A549 (cell line): ENCODE measurements around the gene GLRX3. TPM values are rescaled to one million over a fixed set of nuclear protein-coding genes. Genes with fewer than 3 reads are reported as not detected.

ENCODE experiments used
- ATAC-seq, 2 experiments: fragments of 200-7000 bp in 1 of 2; fragments of >200 bp in 1 of 2; cut with Nextera tagmentation in 1 of 2; cut with Tn5 transposase in 1 of 2; 3 replicates each; pipeline versions ENCODE4 v1.8.0 to v1.9.1; 2018 to 2020; ENCODE audit warnings: mild to moderate bottlenecking in 1 of 2, moderate library complexity in 1 of 2
- CTCF ChIA-PET: fragments of 300-600 bp; sonication (Branson Sonifier 250); formaldehyde crosslinking; extraction: SDS; loops from one replicate; lab custom pipeline; 2021; ENCODE audit warnings: antibody characterized with exemption, inconsistent platforms; lab: Yijun Ruan, JAX
- POLR2A ChIA-PET: fragments of 350-600 bp; formaldehyde crosslinking; extraction: SDS; loops from one replicate; lab custom pipeline; 2021; ENCODE audit warnings: antibody characterized with exemption, inconsistent platforms; lab: Yijun Ruan, JAX
- DNase-seq, 2 experiments: peaks; one replicate each; pipeline versions ENCODE4 v3.0.0 to v3.0.0-alpha.2; 2011 to 2016; ENCODE audit warnings: low read depth in 1 of 2, low spot score in 1 of 2
- FAIRE-seq: peaks from 2 replicates; lab custom pipeline; 2011; peaks lifted over from hg19 to GRCh38; lab: Jason Lieb, UNC
- H3K27ac ChIP-seq, 2 experiments: fragments of >200 bp; sonication (Bioruptor Twin); formaldehyde crosslinking; 3 replicates each; pipeline ENCODE4 v1.5.1; 2016 to 2017
- H3K4me1 ChIP-seq: fragments of >200 bp; sonication (Bioruptor Twin); formaldehyde crosslinking; 3 replicates; pipeline ENCODE4 v1.6.1; 2016
- H3K4me2 ChIP-seq: fragments of >200 bp; sonication (Bioruptor Twin); formaldehyde crosslinking; 3 replicates; pipeline ENCODE4 v1.6.1; 2016
- H3K4me3 ChIP-seq: fragments of >200 bp; sonication (Bioruptor Twin); formaldehyde crosslinking; 3 replicates; pipeline ENCODE4 v1.5.1; 2016
- H3K9me3 ChIP-seq: fragments of >200 bp; sonication (Bioruptor Twin); formaldehyde crosslinking; 3 replicates; pipeline ENCODE4 v1.6.1; 2016
- BHLHE40 ChIP-seq: IDR thresholded peaks from 2 replicates; pipeline ENCODE4 v1.6.1; 2012; ENCODE audit warnings: low read depth, low read length, inconsistent platforms
- CBX2 ChIP-seq: fragments of 200-600 bp; sonication (generic); IDR thresholded peaks from 2 replicates; pipeline ENCODE4 v1.6.1; 2016; ENCODE audit warnings: low read depth, mild to moderate bottlenecking, borderline replicate concordance
- CBX8 ChIP-seq: fragments of 200-600 bp; sonication (generic); IDR thresholded peaks from 2 replicates; pipeline ENCODE4 v1.6.1; 2016
- CEBPB ChIP-seq, 2 experiments: fragments of >200 bp in 1 of 2; sonication (Bioruptor Twin) in 1 of 2; formaldehyde crosslinking in 1 of 2; IDR thresholded peaks; 2 replicates each; pipeline ENCODE4 v1.6.1; 2012 to 2016
- EHF ChIP-seq: fragments of 250-450 bp; sonication (Bioruptor Pico); IDR thresholded peaks from 2 replicates; pipeline ENCODE4 v1.5.0; 2020; ENCODE audit warnings: mild to moderate bottlenecking
- EHMT2 ChIP-seq: fragments of 200-600 bp; sonication (generic); IDR thresholded peaks from 2 replicates; pipeline ENCODE4 v1.6.1; 2016; ENCODE audit warnings: antibody characterized with exemption, low read depth, mild to moderate bottlenecking, moderate library complexity
- EP300 ChIP-seq, 2 experiments: fragments of >200 bp; sonication (Bioruptor Twin); formaldehyde crosslinking; IDR thresholded peaks; 2 replicates in 1 of 2; 3 replicates in 1 of 2; pipeline ENCODE4 v1.6.1; 2016 to 2017
- FOSB ChIP-seq: fragments of 250-450 bp; sonication (Bioruptor Pico); IDR thresholded peaks from 2 replicates; pipeline ENCODE4 v1.5.0; 2020; ENCODE audit warnings: mild to moderate bottlenecking, moderate library complexity
- FOSL2 ChIP-seq, 2 experiments: fragments of 450-650 bp in 1 of 2; fragments of >200 bp in 1 of 2; sonication (Bioruptor Twin) in 1 of 2; formaldehyde crosslinking; IDR thresholded peaks; 2 replicates each; pipeline versions ENCODE4 v1.5.0 to v1.6.1; 2016 to 2020; ENCODE audit warnings: mild to moderate bottlenecking in 1 of 2, moderate library complexity in 1 of 2
- GATA3 ChIP-seq: IDR thresholded peaks from 2 replicates; pipeline ENCODE4 v1.6.1; 2012; ENCODE audit warnings: borderline replicate concordance
- HEYL ChIP-seq: fragments of 250-450 bp; sonication (Bioruptor Pico); IDR thresholded peaks from 2 replicates; pipeline ENCODE4 v1.8.0; 2021; ENCODE audit warnings: mild to moderate bottlenecking, moderate library complexity
- JUN ChIP-seq, 2 experiments: fragments of >200 bp; sonication (Bioruptor Twin); formaldehyde crosslinking; IDR thresholded peaks; 2 replicates in 1 of 2; 3 replicates in 1 of 2; pipeline ENCODE4 v1.6.1; 2016 to 2017
- KDM5A ChIP-seq: fragments of 200-600 bp; sonication (generic); IDR thresholded peaks from 2 replicates; pipeline ENCODE4 v1.6.1; 2016; ENCODE audit warnings: antibody characterized with exemption, mild to moderate bottlenecking
- MAFK ChIP-seq: fragments of 450-650 bp; IDR thresholded peaks from 2 replicates; pipeline ENCODE4 v1.6.1; 2014; ENCODE audit not compliant: partially characterized antibody
- MAZ ChIP-seq: fragments of 150-350 bp; IDR thresholded peaks from 2 replicates; pipeline ENCODE4 v1.6.1; 2014; ENCODE audit warnings: antibody characterized with exemption, low read depth, low read length, borderline replicate concordance
- PHF8 ChIP-seq: fragments of 200-600 bp; sonication (generic); IDR thresholded peaks from 2 replicates; pipeline ENCODE4 v1.6.1; 2016; ENCODE audit warnings: low read depth, mild to moderate bottlenecking, antibody characterized with exemption, moderate library complexity, borderline replicate concordance
- POLR2AphosphoS2 ChIP-seq: conservative IDR thresholded peaks from 2 replicates; pipeline ENCODE4 v1.6.1; 2012; ENCODE audit warnings: low read length, improper control_type of control experiment, inconsistent platforms
- RCOR1 ChIP-seq: fragments of 150-350 bp; IDR thresholded peaks from 2 replicates; pipeline ENCODE4 v1.6.1; 2014; ENCODE audit warnings: antibody characterized with exemption, low read length, low read depth
- SMC3 ChIP-seq: fragments of >200 bp; sonication (Bioruptor Twin); formaldehyde crosslinking; IDR thresholded peaks from 3 replicates; pipeline ENCODE4 v1.6.1; 2018; ENCODE audit warnings: inconsistent platforms
- ZFP36 ChIP-seq: fragments of 450-650 bp; IDR thresholded peaks from 2 replicates; pipeline ENCODE4 v1.6.1; 2014; ENCODE audit warnings: borderline replicate concordance; ENCODE audit not compliant: partially characterized antibody
- WGBS: methylation state at CpG from one replicate; pipeline ENCODE4 v1.1.6; 2017; ENCODE audit errors: missing lambda C conversion rate; 5-methylcytosine and 5-hydroxymethylcytosine counted together
- polyA plus RNA-seq, 4 experiments: library from polyadenylated mRNA; depleted of rRNA in 3 of 4; stranded (reverse); fragments of >200 nt; fragmentation: RNase III in 1 of 4; extraction: RNeasy Plus Mini Kit Qiagen cat#74134 plus additional on column Dnase treatment in 1 of 4; gene quantifications; 2 replicates in 3 of 4; 3 replicates in 1 of 4; pipeline ENCODE4 v1.2.3, GENCODE V29; 2011 to 2017
- TF ChIP-seq, protein P1 (sequence below): fragments of >200 bp; sonication (Bioruptor Twin); formaldehyde crosslinking; IDR thresholded peaks from 3 replicates; pipeline ENCODE4 v1.6.1; 2016
- TF ChIP-seq, protein P2 (sequence below): IDR thresholded peaks from 2 replicates; pipeline ENCODE4 v1.6.1; 2012
- TF ChIP-seq, protein P3 (sequence below): fragments of 450-650 bp; IDR thresholded peaks from 2 replicates; pipeline ENCODE4 v1.6.1; 2014; ENCODE audit warnings: antibody characterized with exemption
- TF ChIP-seq, protein P4 (sequence below): fragments of 200-600 bp; sonication (generic); IDR thresholded peaks from 2 replicates; pipeline ENCODE4 v1.6.1; 2016; ENCODE audit warnings: antibody characterized with exemption, mild to moderate bottlenecking, moderate library complexity
- TF ChIP-seq, protein P5 (sequence below): fragments of >200 bp; sonication (Bioruptor Twin); formaldehyde crosslinking; IDR thresholded peaks from 3 replicates; pipeline ENCODE4 v1.5.1; 2016

The GLRX3 gene
- polyA plus RNA-seq, 2 of the 4 experiments (the other 2 are of a cell fraction) = 153 to 219 TPM

DNA sequence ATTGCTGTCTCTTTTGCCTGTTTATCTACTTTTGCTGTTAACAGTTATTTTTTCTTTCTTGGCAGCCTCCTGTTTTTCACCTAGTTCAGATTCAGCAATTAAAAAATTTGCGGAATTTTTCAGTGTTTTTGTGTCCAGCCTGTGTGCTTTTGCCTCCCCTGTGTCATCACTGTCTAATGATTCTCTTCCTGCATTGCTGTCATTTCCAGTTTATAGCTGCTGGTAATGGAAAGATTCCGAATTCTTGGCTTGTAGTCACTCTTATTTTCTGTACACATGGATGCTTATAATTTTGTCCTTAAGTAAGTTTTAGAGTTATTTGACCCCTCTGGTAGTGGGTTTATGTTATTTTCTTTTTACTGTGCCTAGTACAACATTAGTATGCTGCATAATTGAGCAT is 25.1 kb downstream of the GLRX3 start:
- ATAC-seq = no peak
- Histone ChIP-seq H3K4me3 (no peak overlapping the region), H3K27ac (no peak overlapping the region), H3K9me3 (no peaks in the 10 kb centered on the region), H3K4me2 (no peak overlapping the region), H3K4me1 (peaks cover 4% of the 10 kb centered on the region; the same call in 1 of the 3 replicates)
- 88% methylated on average over 2 of the region's 2 CpGs for WGBS
- no peak for DNase-seq
- ChIA-PET CTCF (interaction anchor here (0.6 kb wide), 1 partner anchor 20 kb away, joined by 3 read pairs; no protein-coding TSS in a partner anchor), POLR2A (interaction anchor here (2.3 kb wide), 1 partner anchor 51 kb away, joined by 6 read pairs; the partner anchor contains the start of gene C10orf143)
- no peak for TF ChIP-seq FOSB (CRISPR knock-in tag)
- no peak for TF ChIP-seq EHF (CRISPR knock-in tag)
- TF ChIP-seq JUN (IDR thresholded peaks at IDR 0.05) = no peak
- TF ChIP-seq CEBPB (IDR thresholded peaks at IDR 0.05) = no peak
- TF ChIP-seq MAZ = no peak
- TF ChIP-seq FOSL2 (IDR thresholded peaks at IDR 0.05) = no peak
- no peak for TF ChIP-seq FOSL2 (CRISPR knock-in tag; IDR thresholded peaks at IDR 0.05)
- TF ChIP-seq, protein P1, sequence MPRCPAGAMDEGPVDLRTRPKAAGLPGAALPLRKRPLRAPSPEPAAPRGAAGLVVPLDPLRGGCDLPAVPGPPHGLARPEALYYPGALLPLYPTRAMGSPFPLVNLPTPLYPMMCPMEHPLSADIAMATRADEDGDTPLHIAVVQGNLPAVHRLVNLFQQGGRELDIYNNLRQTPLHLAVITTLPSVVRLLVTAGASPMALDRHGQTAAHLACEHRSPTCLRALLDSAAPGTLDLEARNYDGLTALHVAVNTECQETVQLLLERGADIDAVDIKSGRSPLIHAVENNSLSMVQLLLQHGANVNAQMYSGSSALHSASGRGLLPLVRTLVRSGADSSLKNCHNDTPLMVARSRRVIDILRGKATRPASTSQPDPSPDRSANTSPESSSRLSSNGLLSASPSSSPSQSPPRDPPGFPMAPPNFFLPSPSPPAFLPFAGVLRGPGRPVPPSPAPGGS = no peak
- TF ChIP-seq CBX8 = no peak
- TF ChIP-seq RCOR1 = no peak
- no peak for TF ChIP-seq MAFK
- TF ChIP-seq SMC3 = no peak
- TF ChIP-seq EHMT2 = no peak
- TF ChIP-seq, protein P2, sequence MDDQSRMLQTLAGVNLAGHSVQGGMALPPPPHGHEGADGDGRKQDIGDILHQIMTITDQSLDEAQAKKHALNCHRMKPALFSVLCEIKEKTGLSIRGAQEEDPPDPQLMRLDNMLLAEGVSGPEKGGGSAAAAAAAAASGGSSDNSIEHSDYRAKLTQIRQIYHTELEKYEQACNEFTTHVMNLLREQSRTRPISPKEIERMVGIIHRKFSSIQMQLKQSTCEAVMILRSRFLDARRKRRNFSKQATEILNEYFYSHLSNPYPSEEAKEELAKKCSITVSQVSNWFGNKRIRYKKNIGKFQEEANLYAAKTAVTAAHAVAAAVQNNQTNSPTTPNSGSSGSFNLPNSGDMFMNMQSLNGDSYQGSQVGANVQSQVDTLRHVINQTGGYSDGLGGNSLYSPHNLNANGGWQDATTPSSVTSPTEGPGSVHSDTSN = no peak
- TF ChIP-seq POLR2AphosphoS2 = no peak
- TF ChIP-seq BHLHE40 = no peak
- TF ChIP-seq, protein P3, sequence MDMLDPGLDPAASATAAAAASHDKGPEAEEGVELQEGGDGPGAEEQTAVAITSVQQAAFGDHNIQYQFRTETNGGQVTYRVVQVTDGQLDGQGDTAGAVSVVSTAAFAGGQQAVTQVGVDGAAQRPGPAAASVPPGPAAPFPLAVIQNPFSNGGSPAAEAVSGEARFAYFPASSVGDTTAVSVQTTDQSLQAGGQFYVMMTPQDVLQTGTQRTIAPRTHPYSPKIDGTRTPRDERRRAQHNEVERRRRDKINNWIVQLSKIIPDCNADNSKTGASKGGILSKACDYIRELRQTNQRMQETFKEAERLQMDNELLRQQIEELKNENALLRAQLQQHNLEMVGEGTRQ = no peak
- TF ChIP-seq HEYL = no peak
- TF ChIP-seq EP300 (IDR thresholded peaks at IDR 0.05) = no peak
- TF ChIP-seq GATA3 = no peak
- no peak for FAIRE-seq

DNA sequence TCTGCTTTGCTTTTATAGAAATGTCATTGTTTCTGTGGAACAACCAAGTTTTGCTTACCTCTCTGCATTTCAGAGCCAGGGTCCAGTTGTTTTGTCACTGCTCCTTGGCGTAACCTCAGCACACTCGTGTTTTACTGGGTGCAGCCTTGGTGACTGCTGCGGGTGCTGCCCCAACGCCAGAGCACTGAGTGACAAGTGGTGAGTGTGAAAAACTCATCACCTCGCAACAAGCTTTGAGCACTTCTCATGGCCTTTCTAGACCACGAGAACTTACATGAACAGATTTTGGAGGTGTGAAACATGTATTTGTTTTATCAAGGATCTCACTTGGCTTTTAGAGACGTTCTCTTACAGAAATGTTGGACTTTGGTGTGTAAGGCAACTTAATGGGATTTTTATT is 31.0 kb downstream of the GLRX3 start:
- no peak overlapping the region for H3K4me3 ChIP-seq
- H3K27ac ChIP-seq = no peak overlapping the region
- ChIA-PET POLR2A (no interaction called here), CTCF (interaction anchor here (1.0 to 3.0 kb wide), 3 partner anchors 9 to 22 kb away, joined by 3 to 11 read pairs (median 3); no protein-coding TSS in a partner anchor)
- H3K4me2 ChIP-seq = no peak overlapping the region
- FAIRE-seq (no peak), ATAC-seq (no peak), DNase-seq (no peak)
- TF ChIP-seq ZFP36 = no peak
- TF ChIP-seq MAZ = no peak
- TF ChIP-seq SMC3 = no peak
- no peak for TF ChIP-seq CBX8
- no peak for TF ChIP-seq KDM5A
- TF ChIP-seq, protein P4, sequence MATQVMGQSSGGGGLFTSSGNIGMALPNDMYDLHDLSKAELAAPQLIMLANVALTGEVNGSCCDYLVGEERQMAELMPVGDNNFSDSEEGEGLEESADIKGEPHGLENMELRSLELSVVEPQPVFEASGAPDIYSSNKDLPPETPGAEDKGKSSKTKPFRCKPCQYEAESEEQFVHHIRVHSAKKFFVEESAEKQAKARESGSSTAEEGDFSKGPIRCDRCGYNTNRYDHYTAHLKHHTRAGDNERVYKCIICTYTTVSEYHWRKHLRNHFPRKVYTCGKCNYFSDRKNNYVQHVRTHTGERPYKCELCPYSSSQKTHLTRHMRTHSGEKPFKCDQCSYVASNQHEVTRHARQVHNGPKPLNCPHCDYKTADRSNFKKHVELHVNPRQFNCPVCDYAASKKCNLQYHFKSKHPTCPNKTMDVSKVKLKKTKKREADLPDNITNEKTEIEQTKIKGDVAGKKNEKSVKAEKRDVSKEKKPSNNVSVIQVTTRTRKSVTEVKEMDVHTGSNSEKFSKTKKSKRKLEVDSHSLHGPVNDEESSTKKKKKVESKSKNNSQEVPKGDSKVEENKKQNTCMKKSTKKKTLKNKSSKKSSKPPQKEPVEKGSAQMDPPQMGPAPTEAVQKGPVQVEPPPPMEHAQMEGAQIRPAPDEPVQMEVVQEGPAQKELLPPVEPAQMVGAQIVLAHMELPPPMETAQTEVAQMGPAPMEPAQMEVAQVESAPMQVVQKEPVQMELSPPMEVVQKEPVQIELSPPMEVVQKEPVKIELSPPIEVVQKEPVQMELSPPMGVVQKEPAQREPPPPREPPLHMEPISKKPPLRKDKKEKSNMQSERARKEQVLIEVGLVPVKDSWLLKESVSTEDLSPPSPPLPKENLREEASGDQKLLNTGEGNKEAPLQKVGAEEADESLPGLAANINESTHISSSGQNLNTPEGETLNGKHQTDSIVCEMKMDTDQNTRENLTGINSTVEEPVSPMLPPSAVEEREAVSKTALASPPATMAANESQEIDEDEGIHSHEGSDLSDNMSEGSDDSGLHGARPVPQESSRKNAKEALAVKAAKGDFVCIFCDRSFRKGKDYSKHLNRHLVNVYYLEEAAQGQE = no peak
- no peak for TF ChIP-seq PHF8
- TF ChIP-seq CBX2 = no peak
- TF ChIP-seq, protein P5, sequence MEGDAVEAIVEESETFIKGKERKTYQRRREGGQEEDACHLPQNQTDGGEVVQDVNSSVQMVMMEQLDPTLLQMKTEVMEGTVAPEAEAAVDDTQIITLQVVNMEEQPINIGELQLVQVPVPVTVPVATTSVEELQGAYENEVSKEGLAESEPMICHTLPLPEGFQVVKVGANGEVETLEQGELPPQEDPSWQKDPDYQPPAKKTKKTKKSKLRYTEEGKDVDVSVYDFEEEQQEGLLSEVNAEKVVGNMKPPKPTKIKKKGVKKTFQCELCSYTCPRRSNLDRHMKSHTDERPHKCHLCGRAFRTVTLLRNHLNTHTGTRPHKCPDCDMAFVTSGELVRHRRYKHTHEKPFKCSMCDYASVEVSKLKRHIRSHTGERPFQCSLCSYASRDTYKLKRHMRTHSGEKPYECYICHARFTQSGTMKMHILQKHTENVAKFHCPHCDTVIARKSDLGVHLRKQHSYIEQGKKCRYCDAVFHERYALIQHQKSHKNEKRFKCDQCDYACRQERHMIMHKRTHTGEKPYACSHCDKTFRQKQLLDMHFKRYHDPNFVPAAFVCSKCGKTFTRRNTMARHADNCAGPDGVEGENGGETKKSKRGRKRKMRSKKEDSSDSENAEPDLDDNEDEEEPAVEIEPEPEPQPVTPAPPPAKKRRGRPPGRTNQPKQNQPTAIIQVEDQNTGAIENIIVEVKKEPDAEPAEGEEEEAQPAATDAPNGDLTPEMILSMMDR = no peak
- H3K4me1 ChIP-seq = no peaks in the 10 kb centered on the region
- WGBS = 92% methylated on average over 7 of the region's 7 CpGs
- H3K9me3 ChIP-seq = no peaks in the 10 kb centered on the region
